ENCODE results near the gene TEPSIN. TPM values are rescaled to one million over a fixed set of nuclear protein-coding genes. Genes with fewer than 3 reads are reported as not detected.
A peak's percentile ranks its signal among the peaks of the same experiment; 100 is the strongest.

TEPSIN gene
- total and polyA plus RNA-seq, 2 of the 8 experiments (the other 6 are each of a cell fraction or from before 2014, with no cell fraction given): 22.9 to 28.0 TPM

DNA sequence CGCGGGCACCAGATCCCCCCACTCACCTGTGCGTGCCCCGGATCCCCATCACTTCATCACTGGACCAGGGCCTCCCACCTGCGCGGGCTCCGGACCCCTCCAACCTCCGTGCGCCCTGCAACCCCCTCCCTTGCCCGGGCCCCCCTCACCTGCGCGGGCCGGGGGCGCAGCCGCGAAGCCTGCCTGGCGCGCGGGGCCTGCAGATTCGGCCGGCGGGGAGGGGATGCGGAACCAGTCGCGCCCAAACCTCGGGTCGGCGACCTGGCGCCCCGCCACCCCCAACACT lies 16.3 kb downstream of the TEPSIN start:
- CTCF ChIA-PET (ENCODE audit: partially characterized antibody): interaction anchor here (1.0 to 1.2 kb wide), 2 partner anchors 22 to 30 kb away, joined by 3 to 5 read pairs; no protein-coding TSS in a partner anchor
- H3K79me1 ChIP-seq (ENCODE audit: low read depth, low read length): peaks cover 17% of the 10 kb centered on the region
- H3K18ac ChIP-seq (ENCODE audit: extremely low read depth, low read length): no peak overlapping the region
- no peak overlapping the region for H4K91ac ChIP-seq (replicated peaks; ENCODE audit: insufficient read length, low read length)
- H4K8ac ChIP-seq (ENCODE audit: extremely low read depth, insufficient read depth, low read length): peak overlapping the region; percentile 62; the same call in 1 of the 2 replicates
- no peak overlapping the region for H2BK20ac ChIP-seq (ENCODE audit: low read length)
- H4K20me1 ChIP-seq (replicated peaks in 1 of 2; ENCODE audit: control insufficient read depth in 1 of 2, insufficient read depth in 2 of 2, low read length in 2 of 2): peaks cover 4 to 10% of the 10 kb centered on the region in 2 experiments
- 0% methylated on average over 7 of the region's 30 CpGs; no CpG with 5 or more reads in 1 of the 2 experiments for WGBS, 2 experiments (ENCODE audit: extremely low coverage in 1 of 2, insufficient coverage in 1 of 2, insufficient read length in 1 of 2, insufficient replicate concordance in 2 of 2, low coverage in 1 of 2, low lambda C conversion rate in 2 of 2, missing lambda C conversion rate in 1 of 2)
- H3K4me2 ChIP-seq (ENCODE audit: insufficient read depth in 1 of 2, low read depth in 2 of 2, low read length in 2 of 2): peak overlapping the region; percentile 87 to 90
- H2BK12ac ChIP-seq (ENCODE audit: low read depth, low read length): no peak overlapping the region
- H3K4ac ChIP-seq (replicated peaks; ENCODE audit: insufficient read length, low read depth, low read length): no peak overlapping the region
- H3K79me2 ChIP-seq (ENCODE audit: control insufficient read depth in 1 of 2, insufficient read depth in 2 of 2, low read length in 2 of 2): peaks cover 0 to 15% of the 10 kb centered on the region in 2 experiments; a peak in 1 of 4 replicates
- DNase-seq (ENCODE audit: low read depth in 1 of 2, low spot score in 2 of 2) (no peak), FAIRE-seq (no peak)
- peak overlapping the region; percentile 74 to 98 (median 76) for H3K4me3 ChIP-seq (ENCODE audit: extremely low read depth in 1 of 4, insufficient read depth in 2 of 4, low read depth in 3 of 4, low read length in 4 of 4)
- H3K4me1 ChIP-seq (replicated peaks in 1 of 4; ENCODE audit: control insufficient read depth in 3 of 4, insufficient read depth in 4 of 4, low read length in 3 of 4): peaks cover 0 to 12% (median 9%) of the 10 kb centered on the region in 4 experiments; a peak in 5 of 7 replicates
- peaks cover 0 to 5% (median 0%) of the 10 kb centered on the region in 4 experiments; a peak in 1 of 8 replicates for H3K36me3 ChIP-seq (ENCODE audit: control insufficient read depth in 2 of 4, insufficient read depth in 4 of 4, low read length in 3 of 4)
- no peaks in the 10 kb centered on the region for H3K9me3 ChIP-seq (ENCODE audit: insufficient read depth in 2 of 2, low read depth in 1 of 2, low read length in 1 of 2)
- no peak overlapping the region for H3K27ac ChIP-seq (ENCODE audit: low read depth, low read length)
- no peak overlapping the region for H2BK5ac ChIP-seq (ENCODE audit: low read depth, low read length)
- no peak overlapping the region for H2AFZ ChIP-seq (ENCODE audit: low read length)
- H4K5ac ChIP-seq (ENCODE audit: insufficient read length, low read depth, low read length): no peak overlapping the region
- H2AK5ac ChIP-seq (ENCODE audit: low read depth, low read length): no peak overlapping the region
- no peak overlapping the region for H3K14ac ChIP-seq (ENCODE audit: insufficient read length)
- H3K27me3 ChIP-seq (replicated peaks in 1 of 4; ENCODE audit: control insufficient read depth in 3 of 4, extremely low read depth in 1 of 4, insufficient read depth in 3 of 4, low read length in 3 of 4): peaks cover 0 to 2% (median 0%) of the 10 kb centered on the region in 4 experiments; a peak in 2 of 7 replicates
- H2BK120ac ChIP-seq (replicated peaks; ENCODE audit: low read depth, low read length): no peak overlapping the region
- H3K23me2 ChIP-seq (ENCODE audit: low read depth, low read length): peaks cover 12% of the 10 kb centered on the region; the same call in 1 of the 2 replicates
- no peak overlapping the region for H3K23ac ChIP-seq (ENCODE audit: insufficient read length)
- TF ChIP-seq SIN3A (conservative IDR thresholded peaks at IDR 0.05 in 1 of 2, IDR thresholded peaks at IDR 0.05 in 1 of 2; ENCODE audit: low read depth in 1 of 2, low read length in 2 of 2) (0 out of 4 replicates have a peak, but pooled peaks of 1 of the 2 experiments have one; percentile 22), PHF8 (conservative IDR thresholded peaks at IDR 0.05; ENCODE audit: low read depth, low read length) (peak; percentile 37; the same call in 1 of the 2 replicates), KDM5A (IDR thresholded peaks at IDR 0.05; ENCODE audit: low read length) (no peak), KDM4A (IDR thresholded peaks at IDR 0.05; ENCODE audit: low read depth, low read length, severe bottlenecking) (peak; percentile 48), NANOG (IDR thresholded peaks at IDR 0.05; ENCODE audit: insufficient read depth, low read depth, low read length, poor library complexity, severe bottlenecking) (no peak)
- peak overlapping the region in 3 of 4 experiments; percentile 34 to 58 (median 44); a peak in 5 of 7 replicates for H3K9ac ChIP-seq (replicated peaks in 1 of 4; ENCODE audit: extremely low read depth in 1 of 4, low read depth in 3 of 4, low read length in 3 of 4)
- no peak overlapping the region for H3K56ac ChIP-seq (replicated peaks; ENCODE audit: insufficient read length, low read depth, low read length)
- no peak overlapping the region for H2BK15ac ChIP-seq (ENCODE audit: low read length)
- POLR2A ChIA-PET (ENCODE audit: partially characterized antibody): interaction anchor here (0.7 to 1.2 kb wide), 7 partner anchors 14 to 81 kb away, joined by 3 to 6 read pairs (median 3); partner anchors contain the start of genes NDUFAF8 and TEPSIN

Measured in H1 (cell line).